ENCODE results near the gene PPP4C. TPM values are rescaled to one million over a fixed set of nuclear protein-coding genes. Genes with fewer than 3 reads are reported as not detected.

PPP4C gene
- total and polyA plus RNA-seq, 2 of the 8 experiments (the other 6 are each of a cell fraction or from before 2014, with no cell fraction given): 148 to 298 TPM

DNA sequence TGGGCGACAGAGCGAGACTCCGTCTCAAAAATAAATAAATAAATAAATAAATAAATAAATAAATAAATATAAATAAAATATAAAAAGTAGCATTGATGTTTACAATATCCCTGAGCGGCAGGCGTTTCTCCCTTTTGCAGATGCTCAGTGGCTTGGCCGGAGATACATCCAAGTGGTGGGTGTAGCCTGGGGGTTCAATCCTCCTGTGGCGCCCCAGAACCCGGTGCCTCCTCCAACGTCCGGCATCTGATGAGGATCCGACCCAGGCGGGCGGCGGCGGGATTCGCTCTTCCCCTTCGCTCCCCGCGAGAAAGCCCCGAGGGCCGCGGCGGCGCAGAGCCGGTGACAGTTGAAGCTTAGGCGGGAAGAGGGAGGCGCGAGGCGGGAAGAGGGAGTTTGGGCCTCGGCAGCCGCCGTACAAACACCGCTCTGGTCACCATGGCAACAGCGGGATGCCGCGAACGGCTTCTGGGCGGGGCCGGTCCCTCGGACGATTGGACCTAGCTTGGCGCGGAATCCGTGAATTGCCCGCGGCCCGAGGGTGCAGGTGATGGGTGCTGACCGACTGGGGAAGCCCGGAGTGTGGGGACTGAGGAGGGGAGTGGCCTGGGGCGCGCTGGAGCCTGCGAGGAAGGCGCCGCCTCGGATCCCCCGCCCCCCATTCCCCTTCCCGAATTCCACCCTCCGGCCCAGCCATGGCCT lies 23.0 kb upstream of the PPP4C start:
- no peak overlapping the region for H2BK5ac ChIP-seq (ENCODE audit: low read depth, low read length)
- CTCF ChIA-PET (ENCODE audit: partially characterized antibody): interaction anchor here (0.8 to 6.1 kb wide), 7 partner anchors 8 to 41 kb away, joined by 3 to 23 read pairs (median 3); partner anchors contain the start of gene TLCD3B
- POLR2A ChIA-PET (ENCODE audit: partially characterized antibody): interaction anchor here (0.8 to 7.6 kb wide), 7 partner anchors 9 to 243 kb away, joined by 3 to 88 read pairs (median 4); partner anchors contain the start of genes ALDOA and TLCD3B
- H2BK120ac ChIP-seq (replicated peaks; ENCODE audit: low read depth, low read length): no peak overlapping the region
- FAIRE-seq (no peak), DNase-seq (ENCODE audit: low read depth in 1 of 2, low spot score in 2 of 2) (peak in 1 of 2 experiments; percentile 98)
- H3K27ac ChIP-seq (ENCODE audit: low read depth, low read length): no peak overlapping the region
- no peak overlapping the region for H2BK20ac ChIP-seq (ENCODE audit: low read length)
- no peak overlapping the region for H3K14ac ChIP-seq (ENCODE audit: insufficient read length)
- H3K9ac ChIP-seq (replicated peaks in 1 of 4; ENCODE audit: extremely low read depth in 1 of 4, low read depth in 3 of 4, low read length in 3 of 4): peak overlapping the region in 3 of 4 experiments; percentile 45 to 63 (median 53); a peak in 4 of 7 replicates
- H4K8ac ChIP-seq (ENCODE audit: extremely low read depth, insufficient read depth, low read length): no peak overlapping the region
- H2BK15ac ChIP-seq (ENCODE audit: low read length): no peak overlapping the region
- peak overlapping the region; percentile 68 to 80 (median 78) for H3K4me3 ChIP-seq (ENCODE audit: extremely low read depth in 1 of 4, insufficient read depth in 2 of 4, low read depth in 3 of 4, low read length in 4 of 4)
- H2AK5ac ChIP-seq (ENCODE audit: low read depth, low read length): no peak overlapping the region
- no peaks in the 10 kb centered on the region for H3K79me2 ChIP-seq (ENCODE audit: control insufficient read depth in 1 of 2, insufficient read depth in 2 of 2, low read length in 2 of 2)
- H3K79me1 ChIP-seq (ENCODE audit: low read depth, low read length): no peaks in the 10 kb centered on the region
- H3K27me3 ChIP-seq (replicated peaks in 1 of 4; ENCODE audit: control insufficient read depth in 3 of 4, extremely low read depth in 1 of 4, insufficient read depth in 3 of 4, low read length in 3 of 4): peaks cover 0 to 5% (median 2%) of the 10 kb centered on the region in 4 experiments; a peak in 2 of 7 replicates
- H3K4ac ChIP-seq (replicated peaks; ENCODE audit: insufficient read length, low read depth, low read length): no peak overlapping the region
- no peaks in the 10 kb centered on the region for H4K20me1 ChIP-seq (replicated peaks in 1 of 2; ENCODE audit: control insufficient read depth in 1 of 2, insufficient read depth in 2 of 2, low read length in 2 of 2)
- H3K4me1 ChIP-seq (replicated peaks in 1 of 4; ENCODE audit: control insufficient read depth in 3 of 4, insufficient read depth in 4 of 4, low read length in 3 of 4): peaks cover 0 to 4% (median 2%) of the 10 kb centered on the region in 4 experiments; a peak in 3 of 7 replicates
- peak overlapping the region; percentile 77; the same call in 1 of the 2 replicates for H2AFZ ChIP-seq (ENCODE audit: low read length)
- 20% methylated on average over 19 of the region's 58 CpGs; no CpG with 5 or more reads in 1 of the 2 experiments for WGBS, 2 experiments (ENCODE audit: extremely low coverage in 1 of 2, insufficient coverage in 1 of 2, insufficient read length in 1 of 2, insufficient replicate concordance in 2 of 2, low coverage in 1 of 2, low lambda C conversion rate in 2 of 2, missing lambda C conversion rate in 1 of 2)
- no peak overlapping the region for H2BK12ac ChIP-seq (ENCODE audit: low read depth, low read length)
- no peak overlapping the region for H3K23ac ChIP-seq (ENCODE audit: insufficient read length)
- H4K5ac ChIP-seq (ENCODE audit: insufficient read length, low read depth, low read length): no peak overlapping the region
- no peak overlapping the region for H4K91ac ChIP-seq (replicated peaks; ENCODE audit: insufficient read length, low read length)
- peak overlapping the region; percentile 64 for H3K56ac ChIP-seq (replicated peaks; ENCODE audit: insufficient read length, low read depth, low read length)
- no peaks in the 10 kb centered on the region for H3K36me3 ChIP-seq (ENCODE audit: control insufficient read depth in 2 of 4, insufficient read depth in 4 of 4, low read length in 3 of 4)
- peak overlapping the region; percentile 76 to 94 for H3K4me2 ChIP-seq (ENCODE audit: insufficient read depth in 1 of 2, low read depth in 2 of 2, low read length in 2 of 2)
- H3K23me2 ChIP-seq (ENCODE audit: low read depth, low read length): peaks cover 6% of the 10 kb centered on the region
- H3K9me3 ChIP-seq (ENCODE audit: insufficient read depth in 2 of 2, low read depth in 1 of 2, low read length in 1 of 2): no peaks in the 10 kb centered on the region
- H3K18ac ChIP-seq (ENCODE audit: extremely low read depth, low read length): no peak overlapping the region; the same call in 1 of the 2 replicates
- no peak for TF ChIP-seq POLR2A (IDR thresholded peaks at IDR 0.05; ENCODE audit: control extremely low read depth in 1 of 2, low read depth in 2 of 2, low read length in 2 of 2)
- TF ChIP-seq, protein P1, sequence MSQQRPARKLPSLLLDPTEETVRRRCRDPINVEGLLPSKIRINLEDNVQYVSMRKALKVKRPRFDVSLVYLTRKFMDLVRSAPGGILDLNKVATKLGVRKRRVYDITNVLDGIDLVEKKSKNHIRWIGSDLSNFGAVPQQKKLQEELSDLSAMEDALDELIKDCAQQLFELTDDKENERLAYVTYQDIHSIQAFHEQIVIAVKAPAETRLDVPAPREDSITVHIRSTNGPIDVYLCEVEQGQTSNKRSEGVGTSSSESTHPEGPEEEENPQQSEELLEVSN (IDR thresholded peaks at IDR 0.05): peak; percentile 99
